ENCODE results near the gene EIF5A2.

Gene EIF5A2

GRCh38 chr3:170852324-170852723 lies 56.1 kb downstream of the EIF5A2 start:
- DNase-seq (ENCODE audit: low spot score) = no peak

- DNase-seq (ENCODE audit: low spot score) = no peak
These were observed 60.0 kb downstream of the EIF5A2 start for GRCh38 chr3:170848292-170848917.

GRCh38 chr3:170844377-170844776 lies 64.1 kb downstream of the EIF5A2 start:
- DNase-seq (ENCODE audit: low spot score) = no peak

- DNase-seq (ENCODE audit: low spot score) = no peak
These were observed 68.1 kb downstream of the EIF5A2 start for GRCh38 chr3:170840291-170840859.

GRCh38 chr3:170839518-170840100 lies 68.8 kb downstream of the EIF5A2 start:
- DNase-seq (ENCODE audit: low spot score) = no peak

All from HuH-7.5 (cell line).